OCI-LY7 (cell line): ENCODE measurements around the gene GPD1.

ENCODE experiments used
- EZH2phosphoT487 ChIP-seq: fragments of 200-600 bp; sonication (generic); IDR thresholded peaks from 2 replicates; pipeline ENCODE4 v1.6.1; 2018; ENCODE audit warnings: low read depth, borderline replicate concordance, mild to moderate bottlenecking, mixed run types, antibody characterized with exemption, low read length, moderate library complexity, mixed read lengths
- TF ChIP-seq, protein P1 (sequence below): fragments of 200-600 bp; sonication (generic); conservative IDR thresholded peaks from 2 replicates; pipeline ENCODE4 v1.5.1; 2014; ENCODE audit warnings: mild to moderate bottlenecking, antibody characterized with exemption, low read length, moderate library complexity, mixed read lengths

- TF ChIP-seq, protein P1, sequence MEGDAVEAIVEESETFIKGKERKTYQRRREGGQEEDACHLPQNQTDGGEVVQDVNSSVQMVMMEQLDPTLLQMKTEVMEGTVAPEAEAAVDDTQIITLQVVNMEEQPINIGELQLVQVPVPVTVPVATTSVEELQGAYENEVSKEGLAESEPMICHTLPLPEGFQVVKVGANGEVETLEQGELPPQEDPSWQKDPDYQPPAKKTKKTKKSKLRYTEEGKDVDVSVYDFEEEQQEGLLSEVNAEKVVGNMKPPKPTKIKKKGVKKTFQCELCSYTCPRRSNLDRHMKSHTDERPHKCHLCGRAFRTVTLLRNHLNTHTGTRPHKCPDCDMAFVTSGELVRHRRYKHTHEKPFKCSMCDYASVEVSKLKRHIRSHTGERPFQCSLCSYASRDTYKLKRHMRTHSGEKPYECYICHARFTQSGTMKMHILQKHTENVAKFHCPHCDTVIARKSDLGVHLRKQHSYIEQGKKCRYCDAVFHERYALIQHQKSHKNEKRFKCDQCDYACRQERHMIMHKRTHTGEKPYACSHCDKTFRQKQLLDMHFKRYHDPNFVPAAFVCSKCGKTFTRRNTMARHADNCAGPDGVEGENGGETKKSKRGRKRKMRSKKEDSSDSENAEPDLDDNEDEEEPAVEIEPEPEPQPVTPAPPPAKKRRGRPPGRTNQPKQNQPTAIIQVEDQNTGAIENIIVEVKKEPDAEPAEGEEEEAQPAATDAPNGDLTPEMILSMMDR: no peak
- TF ChIP-seq EZH2phosphoT487: no peak
Observed at GRCh38 chr12:50157259-50157658, 53.5 kb downstream of the GPD1 start.
